Endothelial cell of umbilical vein (primary cell): ENCODE data around the gene CDC25A. TPM values are rescaled to one million over a fixed set of nuclear protein-coding genes. Genes with fewer than 3 reads are reported as not detected.

ENCODE experiments used
- BruUV-seq: library from RNA; stranded (reverse); fragments of 400-500 nt; replicated peaks from 2 replicates; lab custom pipeline; 2021; lab: Mats Ljungman, UMichigan
- CTCF ChIA-PET: fragments of 300-600, 350-600 bp; sonication (Branson Sonifier 250); formaldehyde crosslinking; loops from one replicate; lab custom pipeline; 2021; ENCODE audit warnings: antibody characterized with exemption, inconsistent platforms; lab: Charles Lee
- POLR2A ChIA-PET: fragments of 300-600, 350-600 bp; sonication (Branson Sonifier 250); formaldehyde crosslinking; loops from one replicate; lab custom pipeline; 2021; ENCODE audit warnings: antibody characterized with exemption, inconsistent platforms; lab: Charles Lee
- DNase-seq: peaks from one replicate; pipeline ENCODE4 v3.0.0-alpha.2; 2011; ENCODE audit warnings: low read depth, low spot score
- FAIRE-seq: peaks from 2 replicates; lab custom pipeline; 2011; peaks lifted over from hg19 to GRCh38; lab: Jason Lieb, UNC
- H2AFZ ChIP-seq: 2 replicates; pipeline ENCODE4 v1.6.0; 2012; ENCODE audit warnings: low read depth, low read length, control low read depth, inconsistent platforms
- H3K27ac ChIP-seq: 2 replicates; pipeline ENCODE4 v1.5.1; 2011; ENCODE audit warnings: low read depth, mild to moderate bottlenecking, control low read depth, low read length, moderate library complexity; ENCODE audit not compliant: insufficient read depth
- H3K27me3 ChIP-seq, 2 experiments: 2 replicates each; pipeline versions ENCODE4 v1.6.0 to v1.6.1; 2011; ENCODE audit warnings: low read length in 2 of 2, mixed read lengths in 1 of 2; ENCODE audit not compliant: control insufficient read depth in 2 of 2, insufficient read depth in 2 of 2
- H3K36me3 ChIP-seq, 2 experiments: 2 replicates in 1 of 2; 3 replicates in 1 of 2; pipeline ENCODE4 v1.5.1; 2011; ENCODE audit warnings: low read length in 2 of 2, mild to moderate bottlenecking in 1 of 2, moderate library complexity in 1 of 2; ENCODE audit not compliant: control insufficient read depth in 2 of 2, insufficient read depth in 2 of 2; ENCODE audit errors: extremely low read depth in 1 of 2
- H3K4me1 ChIP-seq: 3 replicates; pipeline ENCODE4 v1.5.1; 2011; ENCODE audit warnings: mild to moderate bottlenecking, low read length; ENCODE audit not compliant: control insufficient read depth, insufficient read depth; ENCODE audit errors: extremely low read depth
- H3K4me2 ChIP-seq: 2 replicates; pipeline ENCODE4 v1.6.1; 2011; ENCODE audit warnings: low read length, control low read depth, mixed read lengths; ENCODE audit not compliant: insufficient read depth
- H3K4me3 ChIP-seq, 3 experiments: fragments of 200-600 bp in 1 of 3; sonication (generic), shearing (Covaris generic) in 1 of 3; replicated peaks in 1 of 3; 2 replicates each; pipeline ENCODE4 v1.5.1; 2011 to 2016; ENCODE audit warnings: control low read depth in 3 of 3, low read length in 3 of 3, mild to moderate bottlenecking in 2 of 3, inconsistent platforms in 1 of 3, low read depth in 1 of 3, moderate library complexity in 1 of 3; ENCODE audit not compliant: insufficient read depth in 1 of 3
- H3K79me2 ChIP-seq: 2 replicates; pipeline ENCODE4 v1.6.0; 2012; ENCODE audit warnings: low read length, inconsistent platforms; ENCODE audit not compliant: control insufficient read depth, insufficient read depth
- H3K9ac ChIP-seq: replicated peaks from 2 replicates; pipeline ENCODE3; 2011; ENCODE audit warnings: low read length, control low read depth; ENCODE audit not compliant: insufficient read depth; ENCODE audit errors: extremely low read depth
- H3K9me1 ChIP-seq: replicated peaks from 3 replicates; pipeline ENCODE4 v1.6.0; 2011; ENCODE audit warnings: mild to moderate bottlenecking, low read length; ENCODE audit not compliant: control insufficient read depth, insufficient read depth; ENCODE audit errors: extremely low read depth
- H3K9me3 ChIP-seq: replicated peaks from 2 replicates; pipeline ENCODE4 v1.5.1; 2012; ENCODE audit warnings: low read length, inconsistent platforms; ENCODE audit not compliant: control insufficient read depth, insufficient read depth
- H4K20me1 ChIP-seq: replicated peaks from 2 replicates; pipeline ENCODE3; 2011; ENCODE audit warnings: mild to moderate bottlenecking, low read length; ENCODE audit not compliant: control insufficient read depth, insufficient read depth; ENCODE audit errors: extremely low read depth
- FOS ChIP-seq: IDR thresholded peaks from 2 replicates; pipeline ENCODE4 v1.6.1; 2011; ENCODE audit warnings: mild to moderate bottlenecking, low read length, moderate library complexity, borderline replicate concordance; ENCODE audit not compliant: insufficient read depth
- POLR2A ChIP-seq: IDR thresholded peaks from 2 replicates; pipeline ENCODE4 v1.6.1; 2012; ENCODE audit warnings: low read depth, mild to moderate bottlenecking, control low read depth, low read length
- dilution Hi-C: fragments of 300-500 bp; cut with MboI; formaldehyde crosslinking; loops from one replicate; pipeline ENCODE4 v1.15.0; 2019; ENCODE audit warnings: low sequenced_read_pairs; ENCODE audit not compliant: extremely low pct_ligation_motif_present
- intact Hi-C: fragments of 100-400 bp; cut with micrococcal nuclease; formaldehyde crosslinking; loops from one replicate; pipeline ENCODE4 v1.10.0; 2022
- polyA plus RNA-seq, 4 experiments: library from polyadenylated mRNA; depleted of rRNA in 3 of 4; stranded (reverse) in 3 of 4; unstranded in 1 of 4; fragments of >200 nt; gene quantifications; 2 replicates each; pipeline versions ENCODE4 v1.2.1 to v1.2.3, GENCODE V29; 2011 to 2012; ENCODE audit warnings: missing spikeins in 1 of 4
- total RNA-seq: library from RNA; stranded (reverse); gene quantifications from 2 replicates; pipeline ENCODE4 v1.2.3, GENCODE V29; 2021
- TF ChIP-seq, protein P1 (sequence below), 2 donors: IDR thresholded peaks; 1 replicate in 1 of 2; 2 replicates in 1 of 2; pipeline ENCODE4 v1.5.1; 2011; ENCODE audit warnings: low read length in 2 of 2, mild to moderate bottlenecking in 2 of 2, moderate library complexity in 2 of 2, control low read depth in 1 of 2, inconsistent platforms in 1 of 2, low read depth in 1 of 2; ENCODE audit not compliant: insufficient read depth in 1 of 2; ENCODE audit errors: extremely low read depth in 1 of 2

The CDC25A gene
- total and polyA plus RNA-seq, 2 donors (not counting 3 experiments of a cell fraction or from before 2014, with no cell fraction given): 5.5 to 18.4 TPM

DNA sequence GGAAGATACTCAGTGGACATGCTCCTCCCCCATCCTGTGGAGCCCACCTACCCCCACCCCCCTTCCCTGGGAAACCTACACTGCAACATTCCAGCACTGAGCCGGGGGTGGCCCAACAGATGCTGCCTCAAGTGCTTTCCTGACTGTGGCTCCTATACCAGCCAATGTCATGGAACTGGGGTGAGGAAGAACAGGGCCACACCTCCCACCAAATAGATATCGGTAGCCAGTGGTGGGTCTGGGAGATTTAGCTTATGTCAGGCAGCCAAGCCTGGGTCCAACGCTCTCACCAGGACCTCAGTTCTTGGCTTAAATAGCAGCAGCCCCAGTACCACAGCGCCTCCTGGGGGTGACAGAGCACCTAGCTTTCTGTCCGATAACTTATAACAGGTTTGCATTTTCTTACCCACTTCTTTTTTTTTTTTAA is 30.3 kb downstream of the CDC25A start:
- TF ChIP-seq POLR2A: no peak
- TF ChIP-seq, protein P1, sequence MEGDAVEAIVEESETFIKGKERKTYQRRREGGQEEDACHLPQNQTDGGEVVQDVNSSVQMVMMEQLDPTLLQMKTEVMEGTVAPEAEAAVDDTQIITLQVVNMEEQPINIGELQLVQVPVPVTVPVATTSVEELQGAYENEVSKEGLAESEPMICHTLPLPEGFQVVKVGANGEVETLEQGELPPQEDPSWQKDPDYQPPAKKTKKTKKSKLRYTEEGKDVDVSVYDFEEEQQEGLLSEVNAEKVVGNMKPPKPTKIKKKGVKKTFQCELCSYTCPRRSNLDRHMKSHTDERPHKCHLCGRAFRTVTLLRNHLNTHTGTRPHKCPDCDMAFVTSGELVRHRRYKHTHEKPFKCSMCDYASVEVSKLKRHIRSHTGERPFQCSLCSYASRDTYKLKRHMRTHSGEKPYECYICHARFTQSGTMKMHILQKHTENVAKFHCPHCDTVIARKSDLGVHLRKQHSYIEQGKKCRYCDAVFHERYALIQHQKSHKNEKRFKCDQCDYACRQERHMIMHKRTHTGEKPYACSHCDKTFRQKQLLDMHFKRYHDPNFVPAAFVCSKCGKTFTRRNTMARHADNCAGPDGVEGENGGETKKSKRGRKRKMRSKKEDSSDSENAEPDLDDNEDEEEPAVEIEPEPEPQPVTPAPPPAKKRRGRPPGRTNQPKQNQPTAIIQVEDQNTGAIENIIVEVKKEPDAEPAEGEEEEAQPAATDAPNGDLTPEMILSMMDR (IDR thresholded peaks at IDR 0.05; ENCODE audit: extremely low read depth in 1 of 2, insufficient read depth in 1 of 2, low read depth in 1 of 2, low read length in 2 of 2): peak; percentile 72 to 81
- no peaks in the 10 kb centered on the region for H3K9me3 ChIP-seq
- H3K4me2 ChIP-seq: no peak overlapping the region
- H3K4me1 ChIP-seq: peaks cover 13% of the 10 kb centered on the region
- no peaks in the 10 kb centered on the region for H3K9me1 ChIP-seq
- H4K20me1 ChIP-seq: no peaks in the 10 kb centered on the region
- H3K27me3 ChIP-seq: no peaks in the 10 kb centered on the region
- BruUV-seq: no TSS peak
- dilution Hi-C loops (no loop called here), intact Hi-C loops (loop anchor here (1.0 kb wide), 1 partner anchor 321 kb away; no protein-coding TSS in a partner anchor)
- H3K27ac ChIP-seq: no peak overlapping the region
- H3K9ac ChIP-seq: no peak overlapping the region
- POLR2A ChIA-PET: interaction anchor here (0.5 to 0.8 kb wide), 2 partner anchors 12 to 320 kb away, joined by 5 to 12 read pairs; no protein-coding TSS in a partner anchor
- no peaks in the 10 kb centered on the region for H3K79me2 ChIP-seq
- CTCF ChIA-PET: interaction anchor here (0.5 to 3.3 kb wide), 46 partner anchors 10 to 636 kb away, joined by 3 to 62 read pairs (median 4); partner anchors contain the start of gene CDC25A
- H2AFZ ChIP-seq: no peak overlapping the region
- FAIRE-seq (peak; percentile 57), DNase-seq (peak; percentile 72)
- no peak overlapping the region for H3K4me3 ChIP-seq
- peaks cover 8 to 14% of the 10 kb centered on the region in 2 experiments for H3K36me3 ChIP-seq

DNA sequence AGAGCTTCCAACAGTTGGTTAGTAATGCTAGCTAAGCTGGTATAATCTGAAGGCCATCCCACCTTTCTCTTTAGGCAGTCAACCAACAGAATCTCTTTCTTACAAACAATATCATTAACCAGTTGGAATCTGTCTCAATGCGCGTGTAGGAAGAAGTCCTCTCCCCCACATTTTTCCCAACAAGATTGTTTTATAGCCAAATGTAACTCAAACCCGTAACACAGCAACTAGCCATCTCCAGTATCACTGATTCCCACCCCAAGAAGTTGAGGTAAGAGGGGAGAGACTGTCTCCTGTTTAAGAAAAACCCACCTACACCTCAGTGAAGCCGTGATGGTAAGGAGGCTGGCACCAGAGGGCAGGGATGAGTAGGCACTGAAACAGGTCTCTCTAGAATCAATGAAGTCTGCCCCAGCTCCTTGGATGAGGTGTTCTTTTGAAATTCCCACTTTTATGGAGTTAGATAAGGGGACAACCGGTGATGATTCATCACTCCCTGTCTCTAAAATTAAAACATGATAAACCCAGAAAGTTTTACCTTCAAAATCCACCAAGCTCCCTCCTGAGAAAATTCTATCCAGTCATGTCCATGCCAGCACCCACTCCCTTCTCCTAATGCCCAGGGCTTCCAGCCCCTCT is 30.9 kb downstream of the CDC25A start:
- TF ChIP-seq FOS (peak; percentile 43), POLR2A (no peak)
- ChIA-PET CTCF (interaction anchor here (0.5 to 3.3 kb wide), 45 partner anchors 10 to 636 kb away, joined by 3 to 62 read pairs (median 5); partner anchors contain the start of gene CDC25A), POLR2A (interaction anchor here (0.5 to 0.8 kb wide), 3 partner anchors 11 to 319 kb away, joined by 3 to 12 read pairs (median 5); no protein-coding TSS in a partner anchor)
- Histone ChIP-seq H3K4me3 (no peak overlapping the region), H3K27me3 (no peaks in the 10 kb centered on the region), H3K4me2 (no peak overlapping the region), H2AFZ (no peak overlapping the region), H3K36me3 (peaks cover 8 to 14% of the 10 kb centered on the region in 2 experiments), H3K79me2 (no peaks in the 10 kb centered on the region), H4K20me1 (no peaks in the 10 kb centered on the region), H3K9me3 (no peaks in the 10 kb centered on the region), H3K9ac (no peak overlapping the region), H3K27ac (no peak overlapping the region), H3K9me1 (no peaks in the 10 kb centered on the region), H3K4me1 (peaks cover 13% of the 10 kb centered on the region)
- dilution Hi-C loops: no loop called here
- intact Hi-C loops: no loop called here
- DNase-seq (no peak), FAIRE-seq (no peak)
- no TSS peak for BruUV-seq
